ENCODE data around the gene CLNS1A. TPM values are rescaled to one million over a fixed set of nuclear protein-coding genes. Genes with fewer than 3 reads are reported as not detected.
A peak's percentile ranks its signal among the peaks of the same experiment; 100 is the strongest.

Gene CLNS1A
- total RNA-seq, 1 experiment from 2014 or later: 190 TPM

DNA sequence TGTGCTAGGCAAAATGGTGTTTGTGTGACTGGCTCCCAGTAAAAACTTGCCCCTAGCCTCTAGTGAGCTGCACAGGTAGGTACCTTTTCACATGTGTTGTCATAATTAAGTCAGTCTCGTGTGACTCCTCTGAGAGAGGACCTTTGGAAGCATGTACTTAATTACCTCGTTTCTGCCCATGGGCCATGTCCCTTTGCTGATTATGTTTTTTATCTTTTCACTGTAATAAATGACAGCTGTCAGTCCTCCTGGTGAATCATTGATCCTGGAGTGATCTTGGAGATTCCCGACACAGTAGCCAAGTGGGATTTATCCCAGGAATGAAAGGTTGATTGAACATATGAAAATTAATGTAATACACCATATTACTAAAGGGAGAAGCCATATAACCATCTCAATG lies 12.5 kb upstream of the CLNS1A start:
- H3K36me3 ChIP-seq (ENCODE audit: low read depth): no peaks in the 10 kb centered on the region
- no peak for TF ChIP-seq CTCF (conservative IDR thresholded peaks at IDR 0.05)
- no peak for TF ChIP-seq EZH2 (IDR thresholded peaks at IDR 0.05; ENCODE audit: low read depth)
- intact Hi-C loops (cut with micrococcal nuclease; ENCODE audit: unreplicated experiment): no loop called here
- POLR2A ChIA-PET (ENCODE audit: unreplicated experiment): interaction anchor here (0.6 kb wide), 1 partner anchor 139 kb away, joined by 3 read pairs; no protein-coding TSS in a partner anchor
- no peaks in the 10 kb centered on the region for H3K27me3 ChIP-seq (ENCODE audit: insufficient read depth, low read depth)
- no peaks in the 10 kb centered on the region for H3K9me3 ChIP-seq (ENCODE audit: insufficient read depth, low read depth)
- H3K4me3 ChIP-seq: no peak overlapping the region
- no peaks in the 10 kb centered on the region for H4K20me1 ChIP-seq (ENCODE audit: insufficient read depth)
- CTCF ChIA-PET: no interaction called here
- H3F3A ChIP-seq (ENCODE audit: insufficient read depth, low read depth): no peaks in the 10 kb centered on the region
- H3K79me2 ChIP-seq (ENCODE audit: low read depth): no peaks in the 10 kb centered on the region
- H3K4me1 ChIP-seq (replicated peaks; ENCODE audit: insufficient read depth): no peaks in the 10 kb centered on the region
- no peaks in the 10 kb centered on the region for H3K9me2 ChIP-seq (ENCODE audit: insufficient read depth)
- no peak overlapping the region for H3K4me2 ChIP-seq
- H2AFZ ChIP-seq: no peak overlapping the region
- BruUV-seq (replicated peaks): no TSS peak
- H3K27ac ChIP-seq: no peak overlapping the region
- DNase-seq: no peak

DNA sequence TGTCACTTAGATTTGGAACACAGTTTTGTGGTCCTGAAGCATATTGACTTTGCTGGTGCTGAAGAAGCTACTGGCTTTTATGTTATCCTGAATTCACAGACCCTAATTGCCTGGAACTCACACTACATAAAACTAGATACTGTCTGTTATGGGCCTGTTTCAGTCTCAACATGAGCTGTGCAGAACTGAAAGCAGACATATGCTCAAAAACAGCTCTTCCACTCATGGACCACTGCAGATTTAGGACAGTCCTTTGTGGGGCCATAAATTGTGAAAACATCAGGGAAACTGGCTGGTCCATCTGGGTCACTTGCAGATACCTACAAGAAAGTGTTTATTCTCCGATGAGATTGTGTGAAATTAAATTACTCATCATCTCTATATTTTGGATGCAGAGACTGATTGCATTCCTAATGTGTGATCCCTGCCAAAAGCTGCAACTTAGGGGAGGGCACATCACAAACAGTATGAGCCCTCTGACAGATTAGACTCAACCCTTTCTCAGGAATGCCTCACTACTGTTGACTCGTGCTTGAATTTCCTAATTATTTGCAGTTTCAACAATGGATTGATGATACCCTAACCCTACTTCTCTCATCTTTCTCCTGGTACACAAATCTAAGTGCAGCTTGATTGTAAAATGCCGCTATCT lies 10.2 kb upstream of the CLNS1A start:
- intact Hi-C loops (cut with micrococcal nuclease; ENCODE audit: unreplicated experiment): no loop called here
- Histone ChIP-seq H3F3A (ENCODE audit: insufficient read depth, low read depth) (no peaks in the 10 kb centered on the region), H3K27ac (no peak overlapping the region), H3K79me2 (ENCODE audit: low read depth) (no peaks in the 10 kb centered on the region), H2AFZ (no peak overlapping the region), H3K27me3 (ENCODE audit: insufficient read depth, low read depth) (no peaks in the 10 kb centered on the region), H4K20me1 (ENCODE audit: insufficient read depth) (no peaks in the 10 kb centered on the region), H3K9me2 (ENCODE audit: insufficient read depth) (no peaks in the 10 kb centered on the region), H3K4me2 (no peak overlapping the region), H3K36me3 (ENCODE audit: low read depth) (no peaks in the 10 kb centered on the region), H3K4me1 (replicated peaks; ENCODE audit: insufficient read depth) (peaks cover 7% of the 10 kb centered on the region; the same call in 1 of the 2 replicates), H3K9me3 (ENCODE audit: insufficient read depth, low read depth) (no peaks in the 10 kb centered on the region), H3K4me3 (no peak overlapping the region)
- CTCF ChIA-PET: no interaction called here
- no peak for TF ChIP-seq EZH2 (IDR thresholded peaks at IDR 0.05; ENCODE audit: low read depth)
- TF ChIP-seq CTCF (conservative IDR thresholded peaks at IDR 0.05): no peak
- DNase-seq: no peak
- POLR2A ChIA-PET (ENCODE audit: unreplicated experiment): no interaction called here
- BruUV-seq (replicated peaks): no TSS peak

DNA sequence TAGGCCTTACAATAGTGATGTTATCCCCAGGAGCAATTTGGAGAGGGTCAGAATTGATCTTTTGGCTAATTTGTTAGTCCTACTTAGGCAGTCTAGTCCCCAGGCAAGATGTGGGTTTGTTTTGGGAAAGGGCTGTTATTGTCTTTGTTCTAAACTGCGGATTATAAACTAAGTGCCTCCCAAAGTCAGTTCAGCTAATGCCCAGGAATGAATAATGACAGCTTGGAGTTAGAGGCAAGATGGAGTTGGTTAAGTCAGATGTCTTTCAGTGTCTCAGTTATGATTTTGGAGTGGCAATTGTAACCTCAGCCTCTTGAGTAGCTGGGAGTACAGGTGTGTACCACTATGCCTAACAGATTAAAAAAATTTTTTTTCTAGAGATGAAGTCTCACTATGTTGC lies 7.3 kb upstream of the CLNS1A start:
- Histone ChIP-seq H2AFZ (peak overlapping the region; percentile 72; the same call in 1 of the 2 replicates), H4K20me1 (ENCODE audit: insufficient read depth) (no peaks in the 10 kb centered on the region), H3K79me2 (ENCODE audit: low read depth) (no peaks in the 10 kb centered on the region), H3F3A (ENCODE audit: insufficient read depth, low read depth) (0 out of 2 replicates have a peak, but pooled peaks cover 4% of the 10 kb centered on the region), H3K27ac (no peak overlapping the region), H3K27me3 (ENCODE audit: insufficient read depth, low read depth) (no peaks in the 10 kb centered on the region), H3K4me3 (no peak overlapping the region), H3K9me3 (ENCODE audit: insufficient read depth, low read depth) (0 out of 2 replicates have a peak, but pooled peaks cover 4% of the 10 kb centered on the region), H3K36me3 (ENCODE audit: low read depth) (no peaks in the 10 kb centered on the region), H3K9me2 (ENCODE audit: insufficient read depth) (no peaks in the 10 kb centered on the region), H3K4me1 (replicated peaks; ENCODE audit: insufficient read depth) (peaks cover 7% of the 10 kb centered on the region; the same call in 1 of the 2 replicates), H3K4me2 (no peak overlapping the region)
- CTCF ChIA-PET: no interaction called here
- POLR2A ChIA-PET (ENCODE audit: unreplicated experiment): no interaction called here
- TF ChIP-seq EZH2 (IDR thresholded peaks at IDR 0.05; ENCODE audit: low read depth) (no peak), CTCF (conservative IDR thresholded peaks at IDR 0.05) (no peak)
- intact Hi-C loops (cut with micrococcal nuclease; ENCODE audit: unreplicated experiment): no loop called here
- no TSS peak for BruUV-seq (replicated peaks)
- no peak for DNase-seq
